Measurements from ENCODE around the gene MUCL3. TPM values are rescaled to one million over a fixed set of nuclear protein-coding genes. Genes with fewer than 3 reads are reported as not detected.

Gene MUCL3
- total RNA-seq, 1 donor, result not detected

DNA sequence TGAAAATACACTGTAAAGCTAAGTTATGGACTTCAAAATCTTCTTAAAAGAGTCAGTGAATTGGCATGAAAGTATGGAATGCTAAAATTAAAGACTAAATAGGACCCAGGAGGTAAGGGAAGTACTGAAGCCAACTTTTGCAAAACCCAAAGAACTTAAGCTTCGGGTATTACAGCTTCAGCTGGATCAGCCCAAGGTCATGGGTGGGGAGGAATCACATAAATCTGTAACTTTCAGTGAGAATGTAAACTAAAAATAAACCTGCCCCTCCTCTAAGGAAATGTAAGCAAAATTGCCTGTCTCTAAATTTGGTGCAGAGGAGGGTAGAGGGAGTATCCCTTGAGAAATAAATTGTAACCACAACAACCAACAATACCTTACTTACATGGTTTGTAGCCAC is 38.4 kb downstream of the MUCL3 start:
- no peak for DNase-seq (ENCODE audit: low read depth)
- no peak overlapping the region for H3K4me3 ChIP-seq (ENCODE audit: low read depth, low read length)
- TF ChIP-seq, protein P1, sequence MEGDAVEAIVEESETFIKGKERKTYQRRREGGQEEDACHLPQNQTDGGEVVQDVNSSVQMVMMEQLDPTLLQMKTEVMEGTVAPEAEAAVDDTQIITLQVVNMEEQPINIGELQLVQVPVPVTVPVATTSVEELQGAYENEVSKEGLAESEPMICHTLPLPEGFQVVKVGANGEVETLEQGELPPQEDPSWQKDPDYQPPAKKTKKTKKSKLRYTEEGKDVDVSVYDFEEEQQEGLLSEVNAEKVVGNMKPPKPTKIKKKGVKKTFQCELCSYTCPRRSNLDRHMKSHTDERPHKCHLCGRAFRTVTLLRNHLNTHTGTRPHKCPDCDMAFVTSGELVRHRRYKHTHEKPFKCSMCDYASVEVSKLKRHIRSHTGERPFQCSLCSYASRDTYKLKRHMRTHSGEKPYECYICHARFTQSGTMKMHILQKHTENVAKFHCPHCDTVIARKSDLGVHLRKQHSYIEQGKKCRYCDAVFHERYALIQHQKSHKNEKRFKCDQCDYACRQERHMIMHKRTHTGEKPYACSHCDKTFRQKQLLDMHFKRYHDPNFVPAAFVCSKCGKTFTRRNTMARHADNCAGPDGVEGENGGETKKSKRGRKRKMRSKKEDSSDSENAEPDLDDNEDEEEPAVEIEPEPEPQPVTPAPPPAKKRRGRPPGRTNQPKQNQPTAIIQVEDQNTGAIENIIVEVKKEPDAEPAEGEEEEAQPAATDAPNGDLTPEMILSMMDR (IDR thresholded peaks at IDR 0.05; ENCODE audit: insufficient read depth, low read depth, low read length), result no peak

DNA sequence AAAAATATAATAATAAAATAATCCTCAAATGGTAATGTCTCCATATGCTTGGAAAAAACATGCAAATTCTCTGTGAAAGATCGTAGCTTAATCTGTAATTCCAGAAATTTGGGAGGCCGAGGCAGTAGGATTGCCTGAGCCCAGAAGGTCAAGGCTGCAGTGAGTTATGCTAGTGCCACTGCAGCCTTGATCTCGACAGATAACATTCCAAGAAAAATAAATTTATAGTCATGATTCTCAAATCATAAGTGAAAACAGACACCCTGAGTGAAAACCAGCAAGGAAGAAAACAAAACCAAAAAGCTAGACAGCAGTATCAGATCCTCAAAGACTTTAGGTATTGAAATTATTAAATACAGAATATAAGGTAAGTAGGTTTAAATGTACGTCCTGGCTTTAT is 38.9 kb downstream of the MUCL3 start:
- TF ChIP-seq, protein P1 (IDR thresholded peaks at IDR 0.05; ENCODE audit: insufficient read depth, low read depth, low read length), result no peak
- H3K4me3 ChIP-seq (ENCODE audit: low read depth, low read length), result no peak overlapping the region
- DNase-seq (ENCODE audit: low read depth), result no peak

- peak overlapping the region; percentile 34 for H3K4me3 ChIP-seq (ENCODE audit: low read depth, low read length)
- TF ChIP-seq, protein P1 (IDR thresholded peaks at IDR 0.05; ENCODE audit: insufficient read depth, low read depth, low read length), result peak; percentile 34
- DNase-seq (ENCODE audit: low read depth), result peak; percentile 65
Observed at GRCh38 chr6:30981942-30982772, 41.4 kb downstream of the MUCL3 start.

- H3K4me3 ChIP-seq (ENCODE audit: low read depth, low read length), result no peak within 1 kb of the TSS
- DNase-seq (ENCODE audit: low read depth), result no peak
- TF ChIP-seq, protein P1 (IDR thresholded peaks at IDR 0.05; ENCODE audit: insufficient read depth, low read depth, low read length), result no peak
Observed at GRCh38 chr6:30983439-30983838, 42.7 kb downstream of the MUCL3 start, which contains the start of gene MUC21. MUC21 (plus strand) TSS chr6:30983718; CDS start chr6:30983959, 241 bp downstream.

- DNase-seq (ENCODE audit: low read depth), result no peak
- H3K4me3 ChIP-seq (ENCODE audit: low read depth, low read length), result no peak overlapping the region
- TF ChIP-seq, protein P1 (IDR thresholded peaks at IDR 0.05; ENCODE audit: insufficient read depth, low read depth, low read length), result no peak
Observed at GRCh38 chr6:30985490-30985889, 44.7 kb downstream of the MUCL3 start.

- DNase-seq (ENCODE audit: low read depth), result no peak
- TF ChIP-seq, protein P1 (IDR thresholded peaks at IDR 0.05; ENCODE audit: insufficient read depth, low read depth, low read length), result no peak
- no peak overlapping the region for H3K4me3 ChIP-seq (ENCODE audit: low read depth, low read length)
Observed at GRCh38 chr6:30987304-30987703, 46.5 kb downstream of the MUCL3 start.

Measured in fibroblast of villous mesenchyme (primary cell).